Aorta (tissue), 5 donors: ENCODE results near the gene CD44. TPM values are rescaled to one million over a fixed set of nuclear protein-coding genes. Genes with fewer than 3 reads are reported as not detected.

Experiments
- ATAC-seq: fragments of 200-7000 bp; cut with Tn5 transposase; one replicate; pipeline ENCODE4 v1.9.1; 2022; ENCODE audit warnings: moderate library complexity; ENCODE audit not compliant: low FRiP score
- DNase-seq, 2 donors: peaks; one replicate each; pipeline ENCODE4 v3.0.0-alpha.2; 2020
- H3K27ac ChIP-seq, 2 donors: one replicate each; pipeline ENCODE4 v1.5.1; 2013; ENCODE audit warnings: low read length in 2 of 2, mild to moderate bottlenecking in 2 of 2, moderate library complexity in 2 of 2, control low read depth in 1 of 2, inconsistent platforms in 1 of 2, low read depth in 1 of 2
- H3K27me3 ChIP-seq, 2 donors: one replicate each; pipeline ENCODE4 v1.6.1; 2013; ENCODE audit warnings: control low read depth in 1 of 2, low read length in 1 of 2, mild to moderate bottlenecking in 1 of 2, moderate library complexity in 1 of 2; ENCODE audit not compliant: insufficient read depth in 2 of 2, control insufficient read depth in 1 of 2
- H3K36me3 ChIP-seq, 2 donors: one replicate each; pipeline ENCODE4 v1.6.1; 2013; ENCODE audit warnings: control low read depth in 1 of 2, low read length in 1 of 2, mild to moderate bottlenecking in 1 of 2; ENCODE audit not compliant: insufficient read depth in 2 of 2, control insufficient read depth in 1 of 2
- H3K4me1 ChIP-seq, 2 donors: one replicate each; pipeline ENCODE4 v1.6.1; 2013; ENCODE audit warnings: low read length in 2 of 2, control low read depth in 1 of 2, mild to moderate bottlenecking in 1 of 2, moderate library complexity in 1 of 2; ENCODE audit not compliant: insufficient read depth in 2 of 2, control insufficient read depth in 1 of 2
- H3K4me3 ChIP-seq, 2 donors: one replicate each; pipeline ENCODE4 v1.5.1; 2013; ENCODE audit warnings: low read length in 2 of 2, control low read depth in 1 of 2, mild to moderate bottlenecking in 1 of 2
- H3K9me3 ChIP-seq: one replicate; pipeline ENCODE4 v1.6.1; 2013; ENCODE audit warnings: mild to moderate bottlenecking, low read length; ENCODE audit not compliant: control insufficient read depth
- WGBS, 2 donors: extraction: QIAGEN DNeasy Blood & Tissue Kit; methylation state at CpG; one replicate each; pipeline ENCODE4 v1.1.7; 2013; 5-methylcytosine and 5-hydroxymethylcytosine counted together
- intact Hi-C, 2 donors: fragments of 100-400 bp; cut with DNase I; formaldehyde crosslinking; loops; one replicate each; pipeline versions ENCODE4 v1.14.2 to v1.15.0; 2022
- polyA plus RNA-seq, 2 donors: library from polyadenylated mRNA; stranded (reverse); fragments of 200-250 nt; gene quantifications; one replicate each; pipeline ENCODE4 v1.2.3, GENCODE V29; 2013
- total RNA-seq, 2 donors: library from RNA; stranded (reverse); fragmentation: NEBNext Ultra II Directional; extraction: Animal tissue kit (Norgen Biotek cat#: 25700); gene quantifications; one replicate each; pipeline ENCODE4 v1.2.1, GENCODE V29; 2021
- donor health status: healthy with polysubstance abuse.
- donor health status: Bipolar disorder and iron deficiency.
- donor health status: DM: no; HTN: no; CAD: no.
- donor health status: DM: no; HTN: no; CAD: no.
- donor health status: DM: yes; HTN: yes; CAD: no.

Gene CD44
- total and polyA plus RNA-seq, 4 donors, result 70.0 to 462 (median 217) TPM

DNA sequence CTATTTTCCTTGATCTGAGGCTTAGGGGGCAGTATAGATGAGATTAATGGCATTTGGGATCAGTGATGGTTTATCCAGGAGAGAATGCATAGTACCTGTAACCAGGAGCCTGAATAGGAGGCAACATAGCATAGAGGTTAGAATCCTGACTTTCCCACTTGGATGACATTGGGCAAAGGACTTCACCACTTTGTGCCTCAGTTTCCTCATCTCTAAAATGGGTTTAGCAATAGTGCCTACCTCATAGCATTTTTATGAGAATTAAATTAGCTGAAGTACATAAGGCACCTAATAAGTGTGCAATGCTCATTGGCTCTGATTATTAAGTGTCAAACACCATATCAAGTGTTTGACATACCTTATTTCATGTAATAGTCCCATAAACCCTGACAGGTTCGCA, 30.8 kb downstream of the CD44 start:
- Histone ChIP-seq H3K4me1 (peaks cover 18 to 32% of the 10 kb centered on the region in 2 donors), H3K4me3 (no peak overlapping the region), H3K9me3 (no peaks in the 10 kb centered on the region), H3K27ac (no peak overlapping the region), H3K27me3 (no peaks in the 10 kb centered on the region), H3K36me3 (no peaks in the 10 kb centered on the region)
- 94 to 98% methylated on average over 1 of the region's 1 CpG for WGBS, 2 donors
- no peak for DNase-seq
- intact Hi-C loops, result loop anchor here in 1 of 2 donors (5.0 kb wide), 1 partner anchor 87 kb away; no protein-coding TSS in a partner anchor
- no peak for ATAC-seq

DNA sequence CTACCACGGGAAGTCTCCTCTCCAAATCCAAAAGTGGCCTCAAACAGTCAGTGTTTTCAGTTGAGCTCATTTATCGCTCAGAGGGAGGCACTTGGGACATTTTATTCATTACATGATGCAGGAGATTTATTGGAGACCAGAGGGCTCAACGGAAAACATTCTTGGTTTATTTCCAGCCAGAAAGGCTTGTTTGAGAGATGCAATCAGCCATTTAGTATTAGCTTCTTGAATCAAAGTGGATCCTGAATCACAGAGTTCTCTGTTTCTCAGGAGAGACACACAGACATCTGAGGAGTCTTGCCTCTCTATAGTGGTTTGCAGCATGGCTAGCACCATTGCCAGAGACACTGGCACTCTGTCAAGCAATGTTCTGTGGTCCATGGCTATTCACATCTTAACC, 31.5 kb downstream of the CD44 start:
- ATAC-seq (peak; percentile 31), DNase-seq (no peak)
- no peak overlapping the region for H3K4me3 ChIP-seq
- H3K36me3 ChIP-seq, result no peaks in the 10 kb centered on the region
- H3K27me3 ChIP-seq, result no peaks in the 10 kb centered on the region
- intact Hi-C loops, result no loop called here
- H3K27ac ChIP-seq, result peak overlapping the region; percentile 12 to 90
- H3K9me3 ChIP-seq, result no peaks in the 10 kb centered on the region
- peaks cover 20 to 33% of the 10 kb centered on the region in 2 donors for H3K4me1 ChIP-seq
- 22 to 34% methylated on average over 3 of the region's 3 CpGs for WGBS, 2 donors

DNA sequence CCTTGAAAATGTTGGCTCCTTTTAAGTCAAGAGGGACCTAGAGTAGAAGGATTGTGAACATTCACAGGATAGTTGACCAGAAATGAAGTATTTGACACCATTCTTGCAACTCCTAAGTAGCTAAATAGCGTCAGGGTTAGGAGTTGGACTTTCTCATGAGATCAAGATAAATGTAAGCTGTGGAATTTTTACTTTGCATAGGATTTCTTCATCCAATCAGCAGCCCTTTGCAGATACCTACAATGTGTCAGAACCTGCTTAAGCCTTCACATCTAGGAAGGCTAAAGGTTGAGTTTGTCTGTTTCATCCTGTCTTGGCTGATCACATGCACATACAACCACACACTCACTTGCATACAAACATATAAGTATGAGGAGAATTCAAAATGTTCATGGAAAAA, 32.3 kb downstream of the CD44 start:
- peaks cover 20 to 33% of the 10 kb centered on the region in 2 donors for H3K4me1 ChIP-seq
- no peaks in the 10 kb centered on the region for H3K36me3 ChIP-seq
- no peaks in the 10 kb centered on the region for H3K9me3 ChIP-seq
- intact Hi-C loops, result no loop called here
- DNase-seq (no peak), ATAC-seq (no peak)
- H3K27ac ChIP-seq, result peak overlapping the region in 1 of 2 donors; percentile 12
- 62 to 69% methylated on average over 1 of the region's 1 CpG for WGBS, 2 donors
- H3K27me3 ChIP-seq, result no peaks in the 10 kb centered on the region
- no peak overlapping the region for H3K4me3 ChIP-seq

DNA sequence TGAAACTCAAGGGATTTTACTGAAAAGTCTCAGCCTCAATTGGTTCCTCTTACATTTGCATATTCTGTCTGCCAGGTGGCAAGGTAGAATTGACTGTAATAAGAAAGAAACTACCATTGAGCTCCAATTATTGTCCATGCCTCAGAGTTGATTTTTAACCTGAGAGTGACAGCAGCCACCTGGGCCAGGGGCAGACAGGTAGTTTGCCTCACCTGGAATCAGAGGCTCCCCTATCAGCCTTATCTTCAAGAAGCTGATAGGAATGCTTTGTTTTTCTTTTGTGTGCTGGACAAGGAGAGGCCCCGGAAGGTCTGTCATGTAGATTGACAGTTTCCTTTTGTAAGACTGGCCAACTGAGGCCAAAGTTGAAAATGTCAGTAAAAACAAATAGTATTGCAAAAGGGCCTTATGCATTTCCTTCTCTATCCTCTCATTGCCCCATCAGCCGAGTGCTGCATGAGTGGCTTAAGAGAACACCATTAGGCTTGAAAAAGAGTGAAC, 34.1 kb downstream of the CD44 start:
- DNase-seq, result no peak
- no peaks in the 10 kb centered on the region for H3K9me3 ChIP-seq
- peak overlapping the region in 1 of 2 donors; percentile 86 for H3K27ac ChIP-seq
- H3K36me3 ChIP-seq, result peaks cover 4% of the 10 kb centered on the region in 2 donors
- 15 to 32% methylated on average over 2 of the region's 2 CpGs for WGBS, 2 donors
- no peaks in the 10 kb centered on the region for H3K27me3 ChIP-seq
- H3K4me1 ChIP-seq, result peaks cover 20 to 27% of the 10 kb centered on the region in 2 donors
- ATAC-seq, result no peak
- no peak overlapping the region for H3K4me3 ChIP-seq
- intact Hi-C loops, result no loop called here

DNA sequence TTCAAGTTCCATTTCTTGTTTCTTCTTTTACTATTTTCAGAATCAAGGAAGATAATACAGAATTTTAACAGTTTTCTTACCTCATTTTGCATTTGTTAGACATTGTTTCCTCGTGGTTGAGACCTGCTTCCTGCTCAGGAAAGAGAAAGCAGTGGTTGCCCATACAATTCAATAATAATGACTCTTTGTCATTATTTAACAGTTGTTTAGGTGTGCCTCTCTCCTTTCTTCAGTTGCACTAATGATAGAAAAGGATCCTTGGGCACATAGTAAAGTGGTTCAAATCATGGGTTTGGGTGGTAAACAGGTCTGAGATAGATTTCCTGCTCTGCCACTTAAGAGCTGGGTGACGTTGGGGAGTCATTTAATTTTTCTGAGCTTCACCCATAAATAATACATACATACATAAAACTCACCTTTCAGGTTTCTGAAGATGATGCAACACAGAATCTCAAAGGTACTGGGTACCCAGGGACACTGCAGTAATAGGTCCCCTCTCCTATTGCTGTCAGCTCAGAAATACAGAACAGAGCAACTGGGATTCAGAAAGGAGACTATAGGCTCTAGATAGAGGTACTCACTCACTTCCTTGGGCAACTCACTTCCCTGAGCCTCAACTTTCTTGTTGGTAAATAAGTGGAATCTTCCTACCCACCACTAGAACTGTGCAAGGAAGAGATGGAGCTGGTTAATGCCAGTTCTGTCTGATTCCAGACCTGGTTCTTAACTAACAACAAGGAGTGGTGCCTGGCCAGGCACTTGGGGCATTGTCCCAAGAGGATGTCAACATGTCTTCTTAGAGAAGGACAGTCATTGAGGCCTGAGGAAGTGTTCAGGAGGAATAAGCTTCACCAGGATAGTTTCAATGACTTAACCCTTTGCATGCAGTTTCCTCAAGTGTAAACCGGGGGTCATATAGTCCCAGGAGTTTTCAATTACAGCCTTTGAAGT, 34.9 kb downstream of the CD44 start:
- intact Hi-C loops, result no loop called here
- DNase-seq (no peak), ATAC-seq (no peak)
- Histone ChIP-seq H3K27ac (peak overlapping the region; percentile 22 to 47), H3K36me3 (peaks cover 6% of the 10 kb centered on the region in 2 donors), H3K27me3 (no peaks in the 10 kb centered on the region), H3K9me3 (no peaks in the 10 kb centered on the region), H3K4me1 (peaks cover 18 to 27% of the 10 kb centered on the region in 2 donors), H3K4me3 (no peak overlapping the region)
- 75 to 82% methylated on average over 3 of the region's 3 CpGs for WGBS, 2 donors

DNA sequence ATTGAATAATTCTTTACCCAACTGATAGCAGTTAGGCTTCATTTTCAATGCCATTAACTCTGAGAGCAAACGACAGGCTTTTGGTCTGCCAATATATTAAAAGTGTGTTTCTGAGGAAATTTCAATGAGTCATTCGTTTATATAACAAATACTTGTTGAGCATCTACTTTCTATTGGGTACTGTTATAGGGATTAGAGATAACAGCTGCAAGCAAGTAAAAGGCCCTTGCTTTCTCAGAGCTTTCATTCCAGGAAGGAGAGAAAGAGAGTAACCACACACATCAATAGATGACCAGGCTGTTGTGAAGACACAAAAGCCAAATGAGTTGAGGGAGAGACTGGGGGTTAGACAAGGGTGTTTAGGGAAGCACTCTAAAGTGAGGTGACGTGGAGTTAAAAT, 35.7 kb downstream of the CD44 start:
- peaks cover 15 to 32% of the 10 kb centered on the region in 2 donors for H3K4me1 ChIP-seq
- no peak for ATAC-seq

DNA sequence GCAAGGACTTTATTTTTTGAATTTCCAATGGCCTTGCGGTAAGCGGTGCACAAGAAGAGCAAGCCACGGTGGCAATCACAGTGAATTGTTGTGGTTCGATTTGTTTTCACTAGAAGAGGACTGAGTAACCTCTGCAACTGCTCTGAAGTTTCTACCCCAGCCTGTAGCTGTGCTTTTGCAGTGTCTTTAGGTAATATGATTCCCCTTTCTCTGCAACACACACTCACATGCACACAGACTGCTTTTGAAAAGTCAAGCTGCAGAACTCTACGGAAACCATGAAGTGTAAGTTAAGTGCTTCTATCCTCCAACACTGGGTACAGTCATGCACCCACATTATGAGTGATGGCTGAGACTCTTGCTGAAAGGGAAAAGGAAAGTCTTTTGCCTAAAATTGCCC, 38.4 kb downstream of the CD44 start:
- H3K36me3 ChIP-seq, result peaks cover 6% of the 10 kb centered on the region in 2 donors
- no peaks in the 10 kb centered on the region for H3K9me3 ChIP-seq
- 78 to 80% methylated on average over 5 of the region's 5 CpGs for WGBS, 2 donors
- no peak for DNase-seq
- intact Hi-C loops, result loop anchor here in 1 of 2 donors (5.0 kb wide), 1 partner anchor 35 kb away; no protein-coding TSS in a partner anchor
- no peak for ATAC-seq
- H3K27me3 ChIP-seq, result no peaks in the 10 kb centered on the region
- no peak overlapping the region for H3K4me3 ChIP-seq
- peaks cover 8 to 35% of the 10 kb centered on the region in 2 donors for H3K4me1 ChIP-seq
- H3K27ac ChIP-seq, result peak overlapping the region in 1 of 2 donors; percentile 48

More for the DNA sequence above, 35.7 kb downstream of the CD44 start:
- Histone ChIP-seq H3K36me3 (peaks cover 6% of the 10 kb centered on the region in 2 donors), H3K27me3 (no peaks in the 10 kb centered on the region), H3K9me3 (no peaks in the 10 kb centered on the region), H3K4me3 (no peak overlapping the region), H3K27ac (no peak overlapping the region)
- DNase-seq, result no peak
- WGBS, 2 donors, result 14 to 24% methylated on average over 3 of the region's 3 CpGs
- intact Hi-C loops, result loop anchor here in 1 of 2 donors (5.0 kb wide), 1 partner anchor 32 kb away; no protein-coding TSS in a partner anchor

DNA sequence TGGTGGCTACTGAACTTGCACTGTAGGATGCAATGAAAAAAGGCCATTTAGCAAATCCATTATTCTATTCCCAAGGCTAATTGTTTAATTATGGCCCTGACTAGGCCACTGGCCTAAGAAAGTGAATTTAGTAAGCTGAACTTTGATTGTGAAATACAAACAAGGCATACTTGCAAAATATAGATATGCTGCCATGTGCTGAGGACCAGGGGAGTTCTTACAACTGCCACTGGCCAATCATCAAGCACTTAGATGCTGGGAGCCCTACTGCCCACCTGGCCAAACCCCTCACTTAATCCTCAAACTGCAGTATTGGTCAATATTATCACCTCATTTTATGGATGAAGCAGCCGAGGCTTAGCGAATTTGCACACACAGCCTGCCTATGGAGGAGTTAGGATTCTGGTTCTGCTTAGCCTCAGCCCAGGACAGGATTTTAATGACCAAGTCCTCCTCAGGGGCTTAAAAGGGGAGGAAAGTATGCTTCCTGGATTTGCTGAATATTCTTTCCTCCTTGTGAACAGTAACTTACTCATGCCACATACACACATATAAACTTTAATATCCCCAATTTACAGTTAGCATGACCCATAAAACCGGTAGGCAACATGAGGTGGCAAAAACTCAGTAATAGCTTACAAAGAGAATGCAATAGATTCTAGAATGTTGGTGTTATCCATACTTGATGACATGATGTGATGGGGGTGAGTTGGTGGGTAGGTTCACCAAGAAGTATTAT, 39.3 kb downstream of the CD44 start:
- no peaks in the 10 kb centered on the region for H3K27me3 ChIP-seq
- peaks cover 10 to 11% of the 10 kb centered on the region in 2 donors for H3K36me3 ChIP-seq
- H3K27ac ChIP-seq, result peak overlapping the region in 1 of 2 donors; percentile 64
- no peaks in the 10 kb centered on the region for H3K9me3 ChIP-seq
- H3K4me1 ChIP-seq, result peaks cover 8 to 32% of the 10 kb centered on the region in 2 donors
- DNase-seq (no peak), ATAC-seq (no peak)
- 94 to 95% methylated on average over 3 of the region's 3 CpGs for WGBS, 2 donors
- intact Hi-C loops, result loop anchor here in 1 of 2 donors (5.0 kb wide), 1 partner anchor 36 kb away; no protein-coding TSS in a partner anchor
- no peak overlapping the region for H3K4me3 ChIP-seq
